SH-SY5Y (cell line): ENCODE measurements around the gene PAFAH1B1.

Experiments used
- GATA2 ChIP-seq: IDR thresholded peaks from 2 replicates; pipeline ENCODE4 v1.6.1; 2011; ENCODE audit warnings: mild to moderate bottlenecking, low read depth, low read length
- GATA3 ChIP-seq: IDR thresholded peaks from 2 replicates; pipeline ENCODE4 v1.6.1; 2011; ENCODE audit warnings: low read depth, mild to moderate bottlenecking, low read length, moderate library complexity

DNA sequence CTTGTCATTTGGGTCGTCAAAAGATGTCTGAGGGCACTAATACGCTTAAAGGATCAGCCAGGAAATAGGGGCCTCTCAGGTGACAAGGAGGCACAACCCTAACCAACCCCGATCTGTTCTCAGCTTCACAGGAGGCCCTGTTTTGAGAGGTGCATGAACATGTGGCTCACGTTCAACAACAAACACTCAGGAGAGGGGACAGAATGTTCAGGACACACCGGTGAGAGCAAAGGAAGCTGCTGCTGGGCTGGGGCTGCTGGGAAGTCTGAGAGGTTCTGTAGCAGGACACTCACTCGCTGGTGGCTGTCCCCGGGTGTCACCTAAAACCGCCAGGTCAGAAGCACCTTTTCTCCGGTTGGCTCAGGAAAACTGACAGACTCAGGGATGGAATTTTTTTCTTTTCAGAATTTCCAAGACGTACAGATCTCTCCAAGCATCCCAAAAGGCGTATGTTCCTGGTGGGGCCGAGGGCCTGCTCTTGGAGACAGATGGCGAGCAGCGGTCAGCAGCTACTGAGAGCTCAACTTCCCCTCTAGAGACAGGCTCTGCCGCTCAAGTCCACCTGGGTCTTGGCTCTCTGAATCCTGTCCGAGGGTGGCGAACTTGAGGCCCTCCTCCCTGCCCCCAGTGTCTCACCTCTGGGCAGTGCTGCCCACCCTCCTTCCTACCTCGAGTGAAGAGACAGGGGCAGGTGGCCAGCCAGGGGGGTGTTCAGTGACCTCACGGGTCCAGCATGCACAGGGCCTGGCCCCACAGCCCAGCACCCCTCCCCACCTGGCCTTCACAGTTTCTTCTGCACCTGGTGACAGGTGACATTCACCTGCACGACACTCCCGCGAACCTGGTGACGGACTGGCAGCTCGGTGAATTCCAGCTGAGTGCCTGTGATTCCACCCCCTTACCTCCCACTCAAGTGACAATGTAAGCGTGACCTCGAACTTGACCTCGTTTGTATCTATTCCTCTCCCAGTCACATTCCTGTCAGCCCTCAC lies 95.2 kb downstream of the PAFAH1B1 start:
- TF ChIP-seq GATA3: no peak
- no peak for TF ChIP-seq GATA2
